GM11168 (cell line): ENCODE results near the gene NR1I3.

Source experiments
- in situ Hi-C: fragments of 300-500 bp; cut with MboI; formaldehyde crosslinking; loops from one replicate; pipeline ENCODE4 v1.12.0; 2022; ENCODE audit warnings: low sequenced_read_pairs; ENCODE audit not compliant: unreplicated experiment

Gene NR1I3

GRCh38 chr1:161222175-161223019, 15.6 kb downstream of the NR1I3 start:
- in situ Hi-C loops, result loop anchor here (10.0 kb wide), 1 partner anchor 152 kb away; no protein-coding TSS in a partner anchor

GRCh38 chr1:161220002-161220401, 18.0 kb downstream of the NR1I3 start:
- in situ Hi-C loops, result loop anchor here (10.0 kb wide), 1 partner anchor 155 kb away; no protein-coding TSS in a partner anchor

- in situ Hi-C loops, result no loop called here
These were observed 18.7 kb downstream of the NR1I3 start for GRCh38 chr1:161219078-161219892.

GRCh38 chr1:161218301-161219077, 19.5 kb downstream of the NR1I3 start:
- in situ Hi-C loops, result no loop called here

- in situ Hi-C loops, result no loop called here
These were observed 20.2 kb downstream of the NR1I3 start for GRCh38 chr1:161217831-161218230.

- in situ Hi-C loops, result no loop called here
These were observed 20.9 kb downstream of the NR1I3 start for GRCh38 chr1:161216945-161217712.

- in situ Hi-C loops, result no loop called here
These were observed 22.9 kb downstream of the NR1I3 start, which contains the start of gene FCER1G for GRCh38 chr1:161215076-161215475. Gene FCER1G, plus strand, starts transcription at chr1:161215295. Its CDS starts 27 bp downstream, at chr1:161215322.

- in situ Hi-C loops, result no loop called here
These were observed 23.6 kb downstream of the NR1I3 start for GRCh38 chr1:161214369-161214768.

- in situ Hi-C loops, result no loop called here
These were observed 28.1 kb downstream of the NR1I3 start for GRCh38 chr1:161209790-161210409.

GRCh38 chr1:161207173-161207572, 30.8 kb downstream of the NR1I3 start:
- in situ Hi-C loops, result no loop called here

- in situ Hi-C loops, result no loop called here
These were observed 31.4 kb downstream of the NR1I3 start for GRCh38 chr1:161206411-161207140.

- in situ Hi-C loops, result no loop called here
These were observed 35.9 kb downstream of the NR1I3 start, which contains the start of gene NDUFS2 for GRCh38 chr1:161201836-161202712. Gene NDUFS2, plus strand, starts transcription at chr1:161202367. Its CDS starts 19 bp downstream, at chr1:161202386.

- in situ Hi-C loops, result no loop called here
These were observed 36.8 kb downstream of the NR1I3 start for GRCh38 chr1:161200992-161201835.

GRCh38 chr1:161200421-161200991, 37.5 kb downstream of the NR1I3 start:
- in situ Hi-C loops, result no loop called here

- in situ Hi-C loops, result no loop called here
These were observed 38.4 kb downstream of the NR1I3 start for GRCh38 chr1:161199506-161200139.
